HepG2 (cell line): ENCODE results near the gene BUB1B. TPM values are rescaled to one million over a fixed set of nuclear protein-coding genes. Genes with fewer than 3 reads are reported as not detected.

Experiments
- ATAC-seq: fragments of 200-7000 bp; cut with Tn5 transposase; 3 replicates; pipeline ENCODE4 v1.9.1; 2020; ENCODE audit warnings: mild to moderate bottlenecking, moderate library complexity
- BruUV-seq: library from RNA; stranded (reverse); fragments of 400-500 nt; replicated peaks from 2 replicates; lab custom pipeline; 2021; lab: Mats Ljungman, UMichigan
- CTCF ChIA-PET: fragments of 300-600 bp; formaldehyde crosslinking; extraction: SDS; loops from one replicate; lab custom pipeline; 2021; ENCODE audit warnings: low total read pairs, inconsistent platforms, low intra/inter-chr PET ratio; lab: Yijun Ruan, JAX
- POLR2A ChIA-PET: fragments of 350-600 bp; sonication (Branson Sonifier 250); formaldehyde crosslinking; loops from one replicate; lab custom pipeline; 2020; ENCODE audit warnings: antibody characterized with exemption, inconsistent platforms; lab: Yijun Ruan, JAX
- DNase-seq: peaks from one replicate; pipeline ENCODE4 v3.0.0-alpha.2; 2015; ENCODE audit warnings: low spot score
- FAIRE-seq: peaks from 3 replicates; lab custom pipeline; 2011; peaks lifted over from hg19 to GRCh38; lab: Jason Lieb, UNC
- H2AFZ ChIP-seq: one replicate; pipeline ENCODE4 v1.6.1; 2011; ENCODE audit warnings: low read length, inconsistent platforms
- H3K27ac ChIP-seq: fragments of 300-600 bp; 3 replicates; pipeline ENCODE4 v1.8.0; 2011; ENCODE audit warnings: mixed run types, mild to moderate bottlenecking, mixed read lengths, low read length, inconsistent platforms; ENCODE audit not compliant: insufficient read depth; ENCODE audit errors: extremely low read length
- H3K27me3 ChIP-seq, 2 experiments: fragments of 200-600 bp in 1 of 2; 2 replicates in 1 of 2; 3 replicates in 1 of 2; pipeline versions ENCODE4 v1.6.0 to v1.8.0; 2011; ENCODE audit warnings: low read length in 2 of 2, mild to moderate bottlenecking in 2 of 2, moderate library complexity in 2 of 2, inconsistent platforms in 1 of 2; ENCODE audit not compliant: insufficient read depth in 2 of 2, control insufficient read depth in 1 of 2
- H3K36me3 ChIP-seq, 2 experiments: fragments of 200-600 bp in 1 of 2; replicated peaks in 1 of 2; 2 replicates in 1 of 2; 3 replicates in 1 of 2; pipeline versions ENCODE4 v1.5.1 to v1.8.0; 2011; ENCODE audit warnings: low read length in 2 of 2, inconsistent platforms in 1 of 2; ENCODE audit not compliant: insufficient read depth in 2 of 2, control insufficient read depth in 1 of 2
- H3K4me1 ChIP-seq: 2 replicates; pipeline ENCODE4 v1.5.1; 2012; ENCODE audit warnings: low read length, inconsistent platforms; ENCODE audit not compliant: insufficient read depth
- H3K4me2 ChIP-seq: 2 replicates; pipeline ENCODE4 v1.6.0; 2011; ENCODE audit warnings: low read depth, low read length, inconsistent platforms
- H3K4me3 ChIP-seq, 3 experiments: fragments of 200-600 bp in 1 of 3; sonication (generic), shearing (Covaris generic) in 1 of 3; replicated peaks in 1 of 3; 2 replicates each; pipeline ENCODE4 v1.5.1; 2011 to 2016; ENCODE audit warnings: low read length in 3 of 3, inconsistent platforms in 2 of 3, low read depth in 2 of 3, mild to moderate bottlenecking in 2 of 3, control low read depth in 1 of 3, mixed read lengths in 1 of 3; ENCODE audit not compliant: insufficient read depth in 1 of 3
- H3K79me2 ChIP-seq: one replicate; pipeline ENCODE4 v1.6.1; 2011; ENCODE audit warnings: low read length, inconsistent platforms; ENCODE audit not compliant: insufficient read depth
- H3K9ac ChIP-seq: 2 replicates; pipeline ENCODE4 v1.6.0; 2011; ENCODE audit warnings: mild to moderate bottlenecking, low read depth, low read length, inconsistent platforms; ENCODE audit not compliant: insufficient read depth
- H3K9me3 ChIP-seq: 2 replicates; pipeline ENCODE4 v1.5.1; 2012; ENCODE audit warnings: mild to moderate bottlenecking, low read length
- H4K20me1 ChIP-seq: 2 replicates; pipeline ENCODE4 v1.6.0; 2011; ENCODE audit warnings: inconsistent platforms, mild to moderate bottlenecking, low read length, moderate library complexity; ENCODE audit not compliant: insufficient read depth
- HNRNPK ChIP-seq: fragments of 200-400 bp; formaldehyde crosslinking; IDR thresholded peaks from 2 replicates; pipeline ENCODE4 v1.6.1; 2018; ENCODE audit warnings: low read length, low read depth, moderate library complexity, mild to moderate bottlenecking; ENCODE audit not compliant: poor library complexity, severe bottlenecking
- LRRFIP1 ChIP-seq: sonication (generic); formaldehyde crosslinking; conservative IDR thresholded peaks from 2 replicates; pipeline ENCODE4 v1.4.0; 2020; ENCODE audit warnings: missing genetic modification reagents
- ZNF678 ChIP-seq: sonication (generic); formaldehyde crosslinking; IDR thresholded peaks from 2 replicates; pipeline ENCODE4 v1.4.0; 2020; ENCODE audit warnings: mild to moderate bottlenecking, missing genetic modification reagents
- ZSCAN29 ChIP-seq: sonication (generic); formaldehyde crosslinking; conservative IDR thresholded peaks from 2 replicates; pipeline ENCODE4 v1.4.0; 2020; ENCODE audit warnings: mild to moderate bottlenecking, missing genetic modification reagents
- WGBS: methylation state at CpG from one replicate; pipeline ENCODE4 v1.1.6; 2017; ENCODE audit warnings: low lambda C conversion rate; 5-methylcytosine and 5-hydroxymethylcytosine counted together
- in situ Hi-C: cut with HindIII; loops from 2 replicates; pipeline ENCODE4 v1.10.0; 2017; ENCODE audit warnings: low pct_unique_long_range_greater_than_20kb; ENCODE audit not compliant: extremely low pct_ligation_motif_present
- intact Hi-C: fragments of 100-400 bp; cut with micrococcal nuclease; formaldehyde crosslinking; loops from one replicate; pipeline ENCODE4 v1.10.0; 2022; ENCODE audit not compliant: unreplicated experiment
- polyA plus RNA-seq, 8 experiments: library from polyadenylated mRNA; depleted of rRNA in 3 of 8; stranded (reverse) in 7 of 8; unstranded in 1 of 8; fragments of >200 nt; fragmentation: Illumina TruSeq in 4 of 8; extraction: Trizol in 4 of 8; gene quantifications; 2 replicates each; pipeline versions ENCODE4 v1.2.1 to v1.2.3, GENCODE V29; 2011 to 2016; ENCODE audit warnings: low read depth in 4 of 8, missing spikeins in 1 of 8, mixed read lengths in 1 of 8; ENCODE audit not compliant: insufficient read depth in 1 of 8
- total RNA-seq, 5 experiments: library from RNA; depleted of rRNA; stranded (reverse); fragments of >200 nt; fragmentation: Illumina TruSeq; extraction: Trizol; gene quantifications; 2 replicates each; pipeline ENCODE4 v1.2.3, GENCODE V29; 2016; ENCODE audit warnings: low read depth in 1 of 5

Gene BUB1B
- total and polyA plus RNA-seq, 2 of the 13 experiments (the other 11 are each of a cell fraction or from before 2014, with no cell fraction given): 26.2 to 63.5 TPM

- H4K20me1 ChIP-seq: no peaks in the 10 kb centered on the region
- FAIRE-seq: no peak
- H3K4me3 ChIP-seq: no peak overlapping the region
- no peaks in the 10 kb centered on the region for H3K36me3 ChIP-seq
- ATAC-seq: no peak
- BruUV-seq: no TSS peak
- DNase-seq: no peak
- peaks cover 2 to 9% of the 10 kb centered on the region in 2 experiments; a peak in 3 of 5 replicates for H3K27me3 ChIP-seq
- no peaks in the 10 kb centered on the region for H3K9me3 ChIP-seq
- WGBS: 97% methylated on average over 10 of the region's 11 CpGs
- no peaks in the 10 kb centered on the region for H3K79me2 ChIP-seq
- TF ChIP-seq LRRFIP1 (CRISPR knock-in tag): no peak
- TF ChIP-seq HNRNPK: no peak
- no peak for TF ChIP-seq ZNF678 (CRISPR knock-in tag)
- TF ChIP-seq ZSCAN29 (CRISPR knock-in tag): no peak
- CTCF ChIA-PET: no interaction called here
- no peak overlapping the region for H3K9ac ChIP-seq
- H2AFZ ChIP-seq: no peak overlapping the region
- H3K27ac ChIP-seq: no peak overlapping the region
- peaks cover 6% of the 10 kb centered on the region; the same call in 1 of the 2 replicates for H3K4me1 ChIP-seq
- H3K4me2 ChIP-seq: no peak overlapping the region
- in situ Hi-C loops (no loop called here), intact Hi-C loops (no loop called here)
- POLR2A ChIA-PET: no interaction called here
These were observed 73.1 kb downstream of the BUB1B start for GRCh38 chr15:40233727-40234577.
